Endometrial microvascular endothelial cells (primary cell): ENCODE results near the gene YWHAQ. TPM values are rescaled to one million over a fixed set of nuclear protein-coding genes. Genes with fewer than 3 reads are reported as not detected.
"Not testable (repeated sequence)": the region's sequence is repeated elsewhere in the genome, so short reads cannot be mapped to it uniquely, and the experiment has no call there.

Experiments
- in situ Hi-C: cut with HindIII; loops from 2 replicates; pipeline ENCODE4 v1.10.0; 2017; ENCODE audit warnings: low sequenced_read_pairs, low pct_unique_long_range_greater_than_20kb; ENCODE audit errors: inconsistent ontology term
- total RNA-seq: library from RNA; depleted of rRNA; stranded (reverse); fragments of >200 nt; gene quantifications from one replicate; pipeline ENCODE4 v1.2.3, GENCODE V29; 2015; ENCODE audit errors: inconsistent ontology term

The YWHAQ gene
- total RNA-seq, 1 donor from 2014 or later: 359 TPM

- in situ Hi-C loops: no loop called here
These were observed 28.4 kb downstream of the YWHAQ start for GRCh38 chr2:9602412-9602811.

DNA sequence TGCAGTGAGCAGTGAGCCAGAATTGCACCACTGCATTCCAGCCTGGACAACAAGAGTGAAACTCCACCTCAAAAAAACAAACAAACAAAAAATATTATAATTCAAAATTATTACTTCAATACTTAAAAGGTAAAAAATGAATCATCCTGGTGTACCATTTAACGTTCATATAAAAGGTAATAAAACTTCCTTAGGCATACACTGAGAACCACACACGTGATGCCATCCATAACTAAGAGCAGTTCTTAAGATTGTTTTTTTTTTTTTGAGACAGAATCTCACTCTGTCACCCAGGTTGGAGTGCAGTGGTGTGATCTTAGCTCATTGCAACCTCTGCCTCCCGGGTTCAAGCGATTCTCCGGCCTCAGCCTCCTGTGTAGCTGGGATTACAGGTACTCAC is 29.4 kb downstream of the YWHAQ start:
- in situ Hi-C loops: no loop called here

- in situ Hi-C loops: no loop called here
These were observed 31.4 kb downstream of the YWHAQ start for GRCh38 chr2:9599430-9599829.

DNA sequence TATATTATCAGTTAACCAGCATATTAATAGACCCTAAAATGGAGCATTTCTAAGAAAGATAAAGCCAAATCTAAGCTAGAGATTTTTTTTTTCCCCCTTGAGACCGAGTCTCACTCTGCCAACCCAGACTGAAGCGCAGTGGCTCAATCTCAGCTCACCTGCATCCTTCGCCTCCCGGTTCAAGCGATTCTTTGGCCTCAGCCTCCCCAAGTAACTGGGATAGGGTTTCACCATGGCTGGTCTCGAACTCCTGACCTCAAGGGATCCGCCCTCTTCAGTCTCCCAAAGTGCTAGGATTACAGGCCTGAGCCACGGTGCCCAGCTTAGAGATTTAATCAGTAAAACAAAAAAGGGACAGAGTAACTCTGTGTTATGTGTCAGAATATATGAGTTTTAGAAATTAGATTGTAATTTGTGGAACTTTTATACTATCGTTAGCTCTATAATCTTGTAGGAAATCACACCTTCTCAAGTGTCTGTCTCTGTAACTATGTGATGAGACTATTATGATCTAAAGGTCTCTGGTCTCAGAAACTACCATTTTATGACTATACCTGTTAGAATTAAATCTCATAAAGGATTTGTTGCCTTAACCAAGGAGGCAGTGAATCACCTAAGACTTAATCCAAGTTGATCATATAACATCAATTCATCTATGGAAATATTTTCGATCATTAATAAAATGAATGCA is 34.0 kb downstream of the YWHAQ start:
- in situ Hi-C loops: no loop called here

- in situ Hi-C loops: no loop called here
These were observed 35.1 kb downstream of the YWHAQ start for GRCh38 chr2:9595746-9596145.

GRCh38 chr2:9595256-9595655 is 35.5 kb downstream of the YWHAQ start:
- in situ Hi-C loops: not testable (repeated sequence)

- in situ Hi-C loops: no loop called here
These were observed 36.3 kb downstream of the YWHAQ start for GRCh38 chr2:9594366-9595054.

GRCh38 chr2:9593925-9594324 is 36.9 kb downstream of the YWHAQ start:
- in situ Hi-C loops: no loop called here

GRCh38 chr2:9592699-9593098 is 38.1 kb downstream of the YWHAQ start:
- in situ Hi-C loops: no loop called here

GRCh38 chr2:9590641-9591040 is 40.2 kb downstream of the YWHAQ start:
- in situ Hi-C loops: no loop called here

- in situ Hi-C loops: no loop called here
These were observed 44.3 kb downstream of the YWHAQ start for GRCh38 chr2:9586465-9586864.

DNA sequence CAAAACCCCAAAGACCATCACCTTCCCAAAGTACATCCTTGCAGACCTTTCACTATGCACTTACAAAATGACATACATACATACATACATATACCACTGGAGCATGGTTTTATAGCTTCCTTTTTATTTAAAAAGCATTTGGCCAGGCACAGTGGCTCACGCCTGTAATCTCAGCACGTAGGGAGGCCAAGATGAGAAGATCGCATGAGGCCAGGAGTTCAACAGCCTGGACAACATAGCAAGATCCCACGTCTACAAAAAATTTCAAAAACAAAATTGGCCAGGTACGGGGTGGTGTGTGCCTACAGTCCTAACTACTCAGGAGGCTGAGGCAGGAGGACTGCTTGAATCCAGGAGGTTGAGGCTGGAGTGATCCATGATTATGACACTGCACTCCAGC is 45.3 kb downstream of the YWHAQ start:
- in situ Hi-C loops: no loop called here

DNA sequence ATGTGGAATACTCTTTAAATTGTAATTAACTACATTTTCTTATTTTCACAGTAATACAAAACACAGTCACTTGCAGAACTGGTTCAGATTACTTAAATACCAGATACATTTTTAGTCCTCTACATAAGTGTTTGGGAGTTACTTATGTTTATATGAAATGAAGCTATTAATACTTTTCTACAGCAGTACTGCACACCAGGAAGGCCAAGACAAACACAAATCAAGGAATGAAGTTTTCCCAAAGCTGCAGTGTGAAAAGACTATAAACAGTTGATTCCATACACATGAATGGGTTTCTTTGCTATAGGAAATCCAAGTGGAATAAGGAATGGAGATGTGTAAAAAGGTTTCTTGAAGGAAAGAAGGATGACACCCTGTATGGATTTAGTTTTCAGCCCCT is 45.9 kb downstream of the YWHAQ start:
- in situ Hi-C loops: not testable (repeated sequence)

- in situ Hi-C loops: no loop called here
These were observed 48.2 kb downstream of the YWHAQ start for GRCh38 chr2:9582624-9583023.

DNA sequence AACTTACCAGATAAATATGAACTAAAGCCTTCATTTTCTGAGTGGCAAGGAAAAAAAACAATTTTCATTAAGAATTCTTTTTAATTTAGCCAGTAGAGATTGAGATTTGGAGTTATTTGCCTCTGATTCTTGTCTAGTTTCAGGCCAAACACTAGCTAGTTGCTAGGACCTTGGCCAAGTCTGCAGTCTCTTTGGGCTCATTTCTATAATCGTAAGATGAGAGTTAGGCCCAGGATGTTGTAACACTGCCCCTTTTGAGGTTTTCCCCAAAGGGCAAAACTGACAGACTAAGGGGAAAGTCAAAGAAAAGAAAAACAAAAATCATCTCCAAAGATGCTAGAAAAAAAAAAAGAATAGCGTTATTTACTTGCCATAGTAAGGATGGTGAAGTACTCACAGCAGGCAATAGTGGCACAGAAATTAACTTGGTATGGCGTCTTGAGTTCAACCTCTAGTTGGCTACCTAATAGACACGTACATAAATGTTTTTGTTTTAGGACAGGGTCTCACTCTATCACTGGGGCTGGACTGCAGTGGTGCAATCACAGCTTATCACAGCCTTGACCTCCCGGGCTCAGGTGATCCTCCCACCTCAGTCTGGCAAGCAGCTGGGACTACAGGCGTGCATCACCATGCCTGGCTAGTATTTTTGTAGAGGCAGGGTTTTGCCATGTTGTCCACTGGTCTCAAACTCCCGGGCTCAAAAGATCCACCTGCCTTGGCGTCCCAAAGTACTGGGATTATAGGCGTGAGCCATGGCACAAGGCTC is 52.1 kb downstream of the YWHAQ start:
- in situ Hi-C loops: no loop called here

GRCh38 chr2:9574331-9574730 is 56.5 kb downstream of the YWHAQ start:
- in situ Hi-C loops: no loop called here

GRCh38 chr2:9573840-9574239 is 57.0 kb downstream of the YWHAQ start:
- in situ Hi-C loops: no loop called here

- in situ Hi-C loops: no loop called here
These were observed 57.6 kb downstream of the YWHAQ start for GRCh38 chr2:9573013-9573720.
